GM23248 (cell line): Measurements from ENCODE around the gene AURKB. TPM values are rescaled to one million over a fixed set of nuclear protein-coding genes. Genes with fewer than 3 reads are reported as not detected.
"Not testable (repeated sequence)": the region's sequence is repeated elsewhere in the genome, so short reads cannot be mapped to it uniquely, and the experiment has no call there.

Experiments
- DNase-seq: peaks from one replicate; pipeline ENCODE4 v3.0.0-alpha.2; 2015
- H2AFZ ChIP-seq: fragments of 200-600 bp; sonication (generic); 2 replicates; pipeline ENCODE4 v1.6.1; 2016; ENCODE audit warnings: antibody characterized with exemption
- H3F3A ChIP-seq: fragments of 200-600 bp; sonication (generic); 2 replicates; pipeline ENCODE4 v1.6.1; 2016; ENCODE audit warnings: mild to moderate bottlenecking, antibody characterized with exemption, mixed run types; ENCODE audit not compliant: insufficient read depth
- H3K27ac ChIP-seq: fragments of 200-600 bp; sonication (generic); 2 replicates; pipeline ENCODE4 v1.5.1; 2016; ENCODE audit warnings: mild to moderate bottlenecking
- H3K27me3 ChIP-seq: fragments of 200-600 bp; sonication (generic); replicated peaks from 2 replicates; pipeline ENCODE4 v1.6.1; 2016; ENCODE audit warnings: mild to moderate bottlenecking; ENCODE audit not compliant: insufficient read depth
- H3K36me3 ChIP-seq: fragments of 200-600 bp; sonication (generic); 2 replicates; pipeline ENCODE4 v1.6.1; 2016; ENCODE audit warnings: low read depth, mild to moderate bottlenecking
- H3K4me1 ChIP-seq: fragments of 200-600 bp; sonication (generic); 2 replicates; pipeline ENCODE4 v1.6.1; 2016; ENCODE audit warnings: mild to moderate bottlenecking; ENCODE audit not compliant: insufficient read depth
- H3K4me2 ChIP-seq: fragments of 200-600 bp; sonication (generic); one replicate; pipeline ENCODE4 v1.6.1; 2016; ENCODE audit warnings: mild to moderate bottlenecking; ENCODE audit not compliant: unreplicated experiment
- H3K4me3 ChIP-seq: fragments of 200-600 bp; sonication (generic); 2 replicates; pipeline ENCODE4 v1.5.1; 2016; ENCODE audit warnings: mild to moderate bottlenecking
- H3K79me2 ChIP-seq: fragments of 200-600 bp; sonication (generic); 2 replicates; pipeline ENCODE4 v1.6.1; 2016; ENCODE audit warnings: mild to moderate bottlenecking; ENCODE audit not compliant: insufficient read depth
- H3K9ac ChIP-seq: fragments of 200-600 bp; sonication (generic); 2 replicates; pipeline ENCODE4 v1.6.1; 2016; ENCODE audit warnings: mild to moderate bottlenecking
- H3K9me2 ChIP-seq: fragments of 200-600 bp; sonication (generic); 2 replicates; pipeline ENCODE4 v1.6.1; 2016; ENCODE audit warnings: mixed run types, mild to moderate bottlenecking, moderate library complexity; ENCODE audit not compliant: insufficient read depth
- H3K9me3 ChIP-seq: fragments of 200-600 bp; sonication (generic); one replicate; pipeline ENCODE4 v1.6.1; 2017; ENCODE audit warnings: low read depth
- H4K20me1 ChIP-seq: fragments of 200-600 bp; sonication (generic); 2 replicates; pipeline ENCODE4 v1.6.0; 2016; ENCODE audit not compliant: insufficient read depth
- EZH2 ChIP-seq: fragments of 200-600 bp; sonication (generic); IDR thresholded peaks from 2 replicates; pipeline ENCODE4 v1.6.1; 2018; ENCODE audit warnings: antibody characterized with exemption, mild to moderate bottlenecking; ENCODE audit not compliant: insufficient read depth, poor library complexity, severe bottlenecking
- EZH2phosphoT487 ChIP-seq: fragments of 200-600 bp; sonication (generic); IDR thresholded peaks from 2 replicates; pipeline ENCODE4 v1.6.1; 2018; ENCODE audit warnings: antibody characterized with exemption, moderate library complexity, mild to moderate bottlenecking, low read depth; ENCODE audit not compliant: insufficient read depth
- WGBS, 2 experiments: methylation state at CpG; one replicate each; pipeline ENCODE4 v1.1.6; 2015 to 2017; ENCODE audit warnings: low lambda C conversion rate in 2 of 2, low coverage in 1 of 2; ENCODE audit errors: missing lambda C conversion rate in 2 of 2; 5-methylcytosine and 5-hydroxymethylcytosine counted together
- in situ Hi-C: fragments of 300-500 bp; cut with MboI; formaldehyde crosslinking; loops from 2 replicates; pipeline ENCODE4 v1.15.0; 2020
- polyA plus RNA-seq: library from polyadenylated mRNA; unstranded; fragments of >200 nt; fragmentation: Nextera tagmentation; extraction: Ambion mirVana; gene quantifications from 2 replicates; pipeline ENCODE4 v1.2.1, GENCODE V29; 2016
- total RNA-seq: library from RNA; depleted of rRNA; stranded (reverse); fragments of >200 nt; shearing (Covaris generic); gene quantifications from 2 replicates; pipeline ENCODE4 v1.2.3, GENCODE V29; 2014

Gene AURKB
- total and polyA plus RNA-seq, 2 experiments from 2014 or later = 18.4 to 24.1 TPM

GRCh38 chr17:8255499-8255898 lies 45.1 kb upstream of the AURKB start:
- in situ Hi-C loops = no loop called here
- no peaks in the 10 kb centered on the region for H3F3A ChIP-seq
- peak; percentile 10 for DNase-seq
- H3K27me3 ChIP-seq = no peaks in the 10 kb centered on the region
- no peaks in the 10 kb centered on the region for H3K9me2 ChIP-seq
- no peak overlapping the region for H3K4me2 ChIP-seq
- no peak overlapping the region for H3K9ac ChIP-seq
- TF ChIP-seq EZH2phosphoT487 = no peak
- no peak for TF ChIP-seq EZH2
- H3K36me3 ChIP-seq = peaks cover 4% of the 10 kb centered on the region; the same call in 1 of the 2 replicates
- H3K4me3 ChIP-seq = no peak overlapping the region
- no peaks in the 10 kb centered on the region for H3K9me3 ChIP-seq
- no peak overlapping the region for H2AFZ ChIP-seq
- no peaks in the 10 kb centered on the region for H3K4me1 ChIP-seq
- WGBS, 2 experiments = 98 to 99% methylated on average over 9 of the region's 9 CpGs
- H3K79me2 ChIP-seq = peaks cover 24% of the 10 kb centered on the region
- no peaks in the 10 kb centered on the region for H4K20me1 ChIP-seq
- H3K27ac ChIP-seq = no peak overlapping the region

- 99% methylated on average over 11 of the region's 11 CpGs for WGBS, 2 experiments
- DNase-seq = no peak
- no peak overlapping the region for H3K27ac ChIP-seq
Measured at GRCh38 chr17:8254881-8255280, 44.5 kb upstream of the AURKB start.

GRCh38 chr17:8253801-8254200 lies 43.4 kb upstream of the AURKB start:
- no peaks in the 10 kb centered on the region for H3K27me3 ChIP-seq
- peaks cover 38% of the 10 kb centered on the region for H3K79me2 ChIP-seq
- 78 to 84% methylated on average over 8 of the region's 8 CpGs for WGBS, 2 experiments
- H3F3A ChIP-seq = peaks cover 2% of the 10 kb centered on the region; the same call in 1 of the 2 replicates
- H3K4me3 ChIP-seq = no peak overlapping the region
- in situ Hi-C loops = no loop called here
- H3K9ac ChIP-seq = no peak overlapping the region
- H3K27ac ChIP-seq = no peak overlapping the region
- H2AFZ ChIP-seq = no peak overlapping the region
- TF ChIP-seq EZH2phosphoT487 = no peak
- H3K4me2 ChIP-seq = no peak overlapping the region
- DNase-seq = no peak
- H4K20me1 ChIP-seq = no peaks in the 10 kb centered on the region
- H3K36me3 ChIP-seq = peaks cover 4% of the 10 kb centered on the region; the same call in 1 of the 2 replicates
- H3K4me1 ChIP-seq = peaks cover 8% of the 10 kb centered on the region; the same call in 1 of the 2 replicates
- no peaks in the 10 kb centered on the region for H3K9me3 ChIP-seq
- no peaks in the 10 kb centered on the region for H3K9me2 ChIP-seq

More at GRCh38 chr17:8254881-8255280, 44.5 kb upstream of the AURKB start:
- Histone ChIP-seq H3K27me3 (no peaks in the 10 kb centered on the region), H3K79me2 (peaks cover 31% of the 10 kb centered on the region), H3K36me3 (peaks cover 4% of the 10 kb centered on the region; the same call in 1 of the 2 replicates), H2AFZ (no peak overlapping the region), H3K9ac (no peak overlapping the region), H3K4me2 (no peak overlapping the region), H4K20me1 (no peaks in the 10 kb centered on the region), H3K9me2 (no peaks in the 10 kb centered on the region), H3F3A (no peaks in the 10 kb centered on the region), H3K4me3 (no peak overlapping the region), H3K4me1 (peaks cover 3% of the 10 kb centered on the region; the same call in 1 of the 2 replicates), H3K9me3 (no peaks in the 10 kb centered on the region)
- in situ Hi-C loops = no loop called here
- TF ChIP-seq EZH2phosphoT487 (no peak), EZH2 (no peak)

DNA sequence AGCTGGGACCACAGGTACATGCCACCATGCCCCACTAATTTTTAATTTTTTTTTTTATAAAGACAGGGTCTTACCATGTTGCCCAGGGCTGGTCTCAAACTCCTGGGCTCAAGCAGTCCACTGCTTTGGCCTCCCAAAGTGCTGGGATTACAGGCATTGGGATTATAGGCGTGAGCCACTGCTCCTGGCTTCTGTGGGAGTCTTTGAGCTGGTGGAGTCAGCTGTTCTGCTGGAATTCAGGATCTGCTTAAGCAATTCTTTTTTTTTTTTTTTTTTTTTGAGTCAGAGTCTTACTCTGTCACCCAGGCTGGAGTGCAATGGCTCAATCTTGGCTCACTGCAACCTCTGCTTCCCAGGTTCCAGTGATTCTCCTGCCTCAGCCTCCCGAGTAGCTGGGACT lies 41.0 kb upstream of the AURKB start:
- Histone ChIP-seq H3K79me2 (peaks cover 39% of the 10 kb centered on the region), H3F3A (peaks cover 18% of the 10 kb centered on the region)
- H3K27ac ChIP-seq, H3K27me3 ChIP-seq, H4K20me1 ChIP-seq, H3K36me3 ChIP-seq, H2AFZ ChIP-seq, H3K9me2 ChIP-seq, H3K4me3 ChIP-seq, H3K9ac ChIP-seq, in situ Hi-C loops, H3K4me2 ChIP-seq, H3K9me3 ChIP-seq, H3K4me1 ChIP-seq: not testable (repeated sequence)
- WGBS, 2 experiments = 70 to 87% methylated on average over 2 of the region's 2 CpGs
- peak; percentile 44 for DNase-seq
